SK-N-SH (cell line): ENCODE results near the gene PTPRS. TPM values are rescaled to one million over a fixed set of nuclear protein-coding genes. Genes with fewer than 3 reads are reported as not detected.

Experiments used
- CTCF ChIA-PET: fragments of 300-600, 350-600 bp; formaldehyde crosslinking; extraction: SDS; loops from one replicate; lab custom pipeline; 2021; lab: Yijun Ruan, JAX
- POLR2A ChIA-PET: fragments of 350-600 bp; sonication (Branson Sonifier 250); formaldehyde crosslinking; extraction: SDS; loops from one replicate; lab custom pipeline; 2020; ENCODE audit warnings: antibody characterized with exemption, inconsistent platforms; lab: Yijun Ruan, JAX
- DNase-seq: peaks from one replicate; pipeline ENCODE4 v3.0.0; 2012
- H2AFZ ChIP-seq: fragments of 200-600 bp; sonication (generic); 2 replicates; pipeline ENCODE4 v1.8.1; 2016; ENCODE audit warnings: antibody characterized with exemption, mild to moderate bottlenecking, low read depth
- H3F3A ChIP-seq: fragments of 200-600 bp; sonication (generic); replicated peaks from 2 replicates; pipeline ENCODE3; 2016; ENCODE audit warnings: antibody characterized with exemption, mild to moderate bottlenecking; ENCODE audit not compliant: insufficient read depth
- H3K27ac ChIP-seq, 2 experiments: fragments of 200-500 bp in 1 of 2; fragments of 200-600 bp in 1 of 2; sonication (Bioruptor generic) in 1 of 2; sonication (generic), shearing (Covaris generic) in 1 of 2; 2 replicates each; pipeline versions ENCODE4 v1.5.1 to v1.6.1; 2014 to 2016; ENCODE audit warnings: low read depth in 2 of 2, inconsistent platforms in 1 of 2, low read length in 1 of 2, mild to moderate bottlenecking in 1 of 2, mixed read lengths in 1 of 2
- H3K27me3 ChIP-seq: fragments of 200-600 bp; sonication (generic), shearing (Covaris generic); 2 replicates; pipeline ENCODE4 v1.6.1; 2016; ENCODE audit warnings: mixed run types; ENCODE audit not compliant: insufficient read depth
- H3K36me3 ChIP-seq, 2 experiments: fragments of 200-500 bp in 1 of 2; fragments of 200-600 bp in 1 of 2; sonication (Bioruptor generic) in 1 of 2; sonication (generic) in 1 of 2; replicated peaks in 1 of 2; 2 replicates each; pipeline versions ENCODE3 to v1.5.1; 2014 to 2016; ENCODE audit warnings: low read length in 1 of 2, mild to moderate bottlenecking in 1 of 2; ENCODE audit not compliant: insufficient read depth in 2 of 2, control insufficient read depth in 1 of 2
- H3K4me1 ChIP-seq, 2 experiments: fragments of 200-500 bp in 1 of 2; fragments of 200-600 bp in 1 of 2; sonication (Bioruptor generic) in 1 of 2; sonication (generic), shearing (Covaris generic) in 1 of 2; 2 replicates each; pipeline versions ENCODE4 v1.5.1 to v1.6.1; 2014 to 2016; ENCODE audit warnings: low read depth in 1 of 2, low read length in 1 of 2, mixed run types in 1 of 2; ENCODE audit not compliant: insufficient read depth in 2 of 2, control insufficient read depth in 1 of 2
- H3K4me2 ChIP-seq: fragments of 200-600 bp; sonication (generic), shearing (Covaris generic); 2 replicates; pipeline ENCODE4 v1.6.1; 2017; ENCODE audit warnings: mixed run types
- H3K4me3 ChIP-seq, 2 experiments: fragments of 200-500 bp in 1 of 2; fragments of 200-600 bp in 1 of 2; sonication (Bioruptor generic) in 1 of 2; sonication (generic), shearing (Covaris generic) in 1 of 2; 2 replicates each; pipeline versions ENCODE4 v1.5.1 to v1.8.1; 2014 to 2016; ENCODE audit warnings: low read depth in 2 of 2, inconsistent platforms in 1 of 2, low read length in 1 of 2, mild to moderate bottlenecking in 1 of 2, mixed read lengths in 1 of 2, moderate library complexity in 1 of 2
- H3K79me2 ChIP-seq: fragments of 200-600 bp; sonication (generic); 2 replicates; pipeline ENCODE4 v1.8.1; 2017; ENCODE audit warnings: mild to moderate bottlenecking; ENCODE audit not compliant: insufficient read depth
- H3K9ac ChIP-seq: fragments of 200-600 bp; sonication (generic); 2 replicates; pipeline ENCODE4 v1.6.1; 2017; ENCODE audit warnings: mixed run types
- H3K9me2 ChIP-seq: fragments of 200-600 bp; sonication (generic); 2 replicates; pipeline ENCODE4 v1.6.1; 2017; ENCODE audit warnings: mixed run types
- H3K9me3 ChIP-seq: fragments of 200-600 bp; sonication (generic); 2 replicates; pipeline ENCODE4 v1.6.1; 2017; ENCODE audit warnings: mixed run types, mild to moderate bottlenecking, moderate library complexity
- H4K20me1 ChIP-seq: fragments of 200-600 bp; sonication (generic); 2 replicates; pipeline ENCODE4 v1.6.1; 2017; ENCODE audit warnings: mild to moderate bottlenecking, mixed run types; ENCODE audit not compliant: insufficient read depth
- CHD2 ChIP-seq: fragments of 150-350 bp; IDR thresholded peaks from 2 replicates; pipeline ENCODE4 v1.6.1; 2018; ENCODE audit warnings: low read length; ENCODE audit not compliant: partially characterized antibody
- CTCF ChIP-seq: fragments of 200-600 bp; sonication (generic); IDR thresholded peaks from 2 replicates; pipeline ENCODE4 v1.6.1; 2017; ENCODE audit warnings: antibody characterized with exemption, mild to moderate bottlenecking, moderate library complexity
- ELF1 ChIP-seq: IDR thresholded peaks from 2 replicates; pipeline ENCODE4 v1.4.0; 2012
- EP300 ChIP-seq, 2 experiments: IDR thresholded peaks; 2 replicates each; pipeline versions ENCODE4 v1.4.0 to v1.6.1; 2012; ENCODE audit warnings: borderline replicate concordance in 1 of 2, low read depth in 1 of 2, low read length in 1 of 2
- EZH2phosphoT487 ChIP-seq: fragments of 200-600 bp; sonication (generic); IDR thresholded peaks from 2 replicates; pipeline ENCODE4 v1.6.1; 2017; ENCODE audit warnings: low read depth, mixed run types, mild to moderate bottlenecking, antibody characterized with exemption, moderate library complexity, borderline replicate concordance
- FOXM1 ChIP-seq: IDR thresholded peaks from 2 replicates; pipeline ENCODE4 v1.4.0; 2012; ENCODE audit warnings: low read depth, mild to moderate bottlenecking
- GABPA ChIP-seq: IDR thresholded peaks from 2 replicates; pipeline ENCODE4 v1.4.0; 2012; ENCODE audit warnings: low read depth, mild to moderate bottlenecking
- IRF3 ChIP-seq: fragments of 150-350 bp; IDR thresholded peaks from 2 replicates; pipeline ENCODE4 v1.6.1; 2016; ENCODE audit warnings: mild to moderate bottlenecking, low read depth, low read length
- JUND ChIP-seq: IDR thresholded peaks from 2 replicates; pipeline ENCODE4 v1.4.0; 2012
- NRF1 ChIP-seq: IDR thresholded peaks from 2 replicates; pipeline ENCODE4 v1.6.1; 2012; ENCODE audit warnings: low read depth, mild to moderate bottlenecking, low read length
- PBX3 ChIP-seq: IDR thresholded peaks from 2 replicates; pipeline ENCODE4; 2012
- RCOR1 ChIP-seq: fragments of 150-350 bp; IDR thresholded peaks from 2 replicates; pipeline ENCODE4 v1.6.1; 2017; ENCODE audit warnings: antibody characterized with exemption, low read length
- RFX5 ChIP-seq: IDR thresholded peaks from 2 replicates; pipeline ENCODE4 v1.6.1; 2012; ENCODE audit warnings: mild to moderate bottlenecking, improper control_type of control experiment, low read length
- RXRA ChIP-seq: IDR thresholded peaks from 2 replicates; pipeline ENCODE4 v1.4.0; 2012; ENCODE audit warnings: low read depth, mild to moderate bottlenecking, borderline replicate concordance
- SIN3A ChIP-seq: IDR thresholded peaks from 2 replicates; pipeline ENCODE4 v1.6.1; 2012; ENCODE audit warnings: low read depth, mild to moderate bottlenecking, low read length, moderate library complexity, borderline replicate concordance
- SMC3 ChIP-seq: IDR thresholded peaks from 2 replicates; pipeline ENCODE4 v1.6.1; 2012; ENCODE audit warnings: low read depth, low read length, improper control_type of control experiment
- TCF12 ChIP-seq: IDR thresholded peaks from 2 replicates; pipeline ENCODE4 v1.4.0; 2012
- TEAD4 ChIP-seq: IDR thresholded peaks from 2 replicates; pipeline ENCODE4 v1.4.0; 2012; ENCODE audit warnings: mild to moderate bottlenecking, borderline replicate concordance; ENCODE audit not compliant: insufficient read depth
- USF1 ChIP-seq: IDR thresholded peaks from 2 replicates; pipeline ENCODE4 v1.4.0; 2012; ENCODE audit warnings: low read depth, borderline replicate concordance
- USF2 ChIP-seq: fragments of 150-350 bp; IDR thresholded peaks from 2 replicates; pipeline ENCODE4 v1.6.1; 2017; ENCODE audit warnings: antibody characterized with exemption, low read length, low read depth, borderline replicate concordance
- YY1 ChIP-seq: IDR thresholded peaks from 2 replicates; pipeline ENCODE4 v1.4.0; 2012; ENCODE audit warnings: low read depth, mild to moderate bottlenecking
- WGBS: methylation state at CpG from one replicate; pipeline ENCODE4 v1.1.6; 2017; ENCODE audit warnings: low lambda C conversion rate; 5-methylcytosine and 5-hydroxymethylcytosine counted together
- polyA plus RNA-seq, 3 experiments: library from polyadenylated mRNA; depleted of rRNA; stranded (reverse); fragments of >200 nt; gene quantifications; 2 replicates each; pipeline ENCODE4 v1.2.3, GENCODE V29; 2012

PTPRS gene
- polyA plus RNA-seq, 1 of the 3 experiments (the other 2 are of a cell fraction), result 91.0 TPM

- Histone ChIP-seq H3K9me2 (no peaks in the 10 kb centered on the region), H3F3A (no peaks in the 10 kb centered on the region), H3K4me3 (no peak overlapping the region), H3K4me2 (no peak overlapping the region), H3K36me3 (no peaks in the 10 kb centered on the region), H3K27me3 (no peaks in the 10 kb centered on the region), H3K4me1 (peaks cover 3 to 8% of the 10 kb centered on the region in 2 experiments; a peak in 2 of 4 replicates), H2AFZ (no peak overlapping the region), H3K27ac (no peak overlapping the region), H3K79me2 (peaks cover 8% of the 10 kb centered on the region; the same call in 1 of the 2 replicates), H4K20me1 (peaks cover 34% of the 10 kb centered on the region), H3K9me3 (no peaks in the 10 kb centered on the region), H3K9ac (no peak overlapping the region)
- no peak for DNase-seq
- CTCF ChIA-PET, result interaction anchor here (1.2 kb wide), 1 partner anchor 18 kb away, joined by 3 read pairs; no protein-coding TSS in a partner anchor
- whole genome bisulfite sequencing, result 89% methylated on average over 21 of the region's 21 CpGs
- POLR2A ChIA-PET, result no interaction called here
- TF ChIP-seq USF2, result no peak
- TF ChIP-seq CHD2, result no peak
- no peak for TF ChIP-seq NRF1
- no peak for TF ChIP-seq RCOR1
- TF ChIP-seq RXRA, result no peak
- TF ChIP-seq YY1, result no peak
These were observed 4.2 kb downstream of the PTPRS start for GRCh38 chr19:5336195-5336965.

- Histone ChIP-seq H4K20me1 (peaks cover 34% of the 10 kb centered on the region), H3K9me3 (no peaks in the 10 kb centered on the region), H3K4me3 (no peak overlapping the region), H3K36me3 (no peaks in the 10 kb centered on the region), H3K27ac (no peak overlapping the region), H3K4me1 (peaks cover 3 to 8% of the 10 kb centered on the region in 2 experiments; a peak in 2 of 4 replicates), H3F3A (no peaks in the 10 kb centered on the region), H3K79me2 (peaks cover 8% of the 10 kb centered on the region; the same call in 1 of the 2 replicates), H3K4me2 (no peak overlapping the region), H3K27me3 (no peaks in the 10 kb centered on the region), H3K9ac (no peak overlapping the region), H3K9me2 (no peaks in the 10 kb centered on the region), H2AFZ (no peak overlapping the region)
- CTCF ChIA-PET, result interaction anchor here (0.6 kb wide), 1 partner anchor 104 kb away, joined by 3 read pairs; no protein-coding TSS in a partner anchor
- 90% methylated on average over 15 of the region's 15 CpGs for WGBS
- DNase-seq, result no peak
- POLR2A ChIA-PET, result no interaction called here
- TF ChIP-seq TCF12 (no peak), USF2 (no peak), CTCF (no peak), GABPA (no peak), EP300 (IDR thresholded peaks at IDR 0.05; ENCODE audit: borderline replicate concordance in 1 of 2, low read depth in 1 of 2, low read length in 1 of 2) (no peak), PBX3 (no peak), YY1 (no peak), USF1 (no peak), EZH2phosphoT487 (no peak), JUND (no peak), RFX5 (no peak), FOXM1 (no peak), SMC3 (no peak), IRF3 (no peak), SIN3A (no peak), TEAD4 (no peak), ELF1 (no peak)
These were observed 5.0 kb downstream of the PTPRS start for GRCh38 chr19:5335593-5335992.
